CD1c-positive myeloid dendritic cell (primary cell): ENCODE measurements around the gene APRT.

Source experiments
- DNase-seq: peaks from one replicate; pipeline ENCODE4 v3.0.0-alpha.2; 2016; ENCODE audit errors: extremely low spot score

Gene APRT

DNA sequence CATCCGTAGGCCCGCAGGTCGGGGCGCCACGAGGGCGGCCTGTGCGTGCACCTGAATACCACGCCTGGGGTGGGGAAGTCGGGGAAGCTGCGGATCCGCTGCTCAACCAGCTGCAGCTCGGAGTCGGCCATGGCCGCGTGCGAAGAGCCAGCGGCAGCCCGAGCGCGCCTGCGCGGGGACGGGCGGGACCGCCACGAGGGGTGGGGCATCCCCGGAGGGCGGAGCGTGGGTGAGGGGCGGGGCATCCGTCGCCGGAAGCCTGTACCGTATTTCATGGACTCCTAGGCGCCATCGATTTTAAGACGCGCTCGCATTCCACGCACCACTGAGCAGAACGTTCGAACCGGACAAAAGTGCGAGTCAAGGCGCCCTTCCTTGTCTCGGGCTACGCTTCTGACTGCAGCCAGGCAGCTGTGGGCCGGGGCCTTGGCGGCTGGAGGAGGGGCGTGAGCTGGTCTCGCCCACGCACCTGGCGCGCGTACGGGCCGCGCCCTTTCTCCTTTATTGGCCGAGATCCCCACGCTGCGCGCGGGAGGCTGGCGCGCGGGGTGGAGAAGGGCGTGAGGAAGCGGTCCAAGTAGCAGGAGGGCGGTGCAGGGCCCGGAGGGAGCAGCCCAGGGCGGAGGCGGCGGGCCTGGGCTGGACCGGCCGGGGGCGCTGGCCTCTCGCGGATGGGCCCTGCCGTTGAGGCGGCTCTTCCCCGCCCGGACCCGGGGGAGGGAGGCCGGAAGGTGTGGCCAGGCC, at the start of gene APRT:
TSS of gene APRT (minus strand) at position 160 of the 744 bp plus-strand sequence. CDS start at position 131, 29 bp downstream.
- peak; percentile 97 for DNase-seq

- no peak for DNase-seq
These were observed 49.6 kb upstream of the APRT start for GRCh38 chr16:88861359-88861758.

DNA sequence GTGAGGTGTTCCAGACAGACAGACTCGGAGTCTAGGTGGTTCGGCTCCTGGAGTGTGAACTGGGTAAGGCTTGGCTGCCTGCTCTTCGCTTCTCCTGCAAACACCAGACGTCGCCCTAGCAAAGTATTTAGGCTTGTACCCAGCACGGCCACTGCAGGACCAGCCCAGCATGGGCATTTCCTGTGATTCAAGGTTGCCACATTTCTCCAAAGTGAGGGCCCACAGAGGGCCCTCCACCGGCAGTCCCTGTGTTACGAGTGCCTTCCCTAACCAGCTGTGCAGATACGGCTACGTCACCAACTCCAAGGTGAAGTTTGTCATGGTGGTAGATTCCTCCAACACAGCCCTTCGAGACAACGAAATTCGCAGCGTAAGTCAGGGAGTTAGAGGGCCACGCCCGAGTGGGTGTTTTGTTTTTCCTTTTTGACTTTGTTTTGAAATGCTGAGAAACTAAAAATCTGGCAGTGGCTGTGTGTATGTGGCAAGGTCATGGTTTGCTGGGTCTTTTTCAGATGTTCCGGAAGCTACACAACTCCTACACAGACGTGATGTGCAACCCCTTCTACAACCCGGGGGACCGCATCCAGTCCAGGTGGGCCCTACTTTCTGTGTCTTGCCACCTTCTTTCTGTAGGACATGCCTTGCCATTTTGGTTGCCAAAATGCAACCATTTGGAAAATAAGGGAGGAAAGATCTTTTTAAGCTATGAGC, 47.8 kb upstream of the APRT start:
- no peak for DNase-seq

DNA sequence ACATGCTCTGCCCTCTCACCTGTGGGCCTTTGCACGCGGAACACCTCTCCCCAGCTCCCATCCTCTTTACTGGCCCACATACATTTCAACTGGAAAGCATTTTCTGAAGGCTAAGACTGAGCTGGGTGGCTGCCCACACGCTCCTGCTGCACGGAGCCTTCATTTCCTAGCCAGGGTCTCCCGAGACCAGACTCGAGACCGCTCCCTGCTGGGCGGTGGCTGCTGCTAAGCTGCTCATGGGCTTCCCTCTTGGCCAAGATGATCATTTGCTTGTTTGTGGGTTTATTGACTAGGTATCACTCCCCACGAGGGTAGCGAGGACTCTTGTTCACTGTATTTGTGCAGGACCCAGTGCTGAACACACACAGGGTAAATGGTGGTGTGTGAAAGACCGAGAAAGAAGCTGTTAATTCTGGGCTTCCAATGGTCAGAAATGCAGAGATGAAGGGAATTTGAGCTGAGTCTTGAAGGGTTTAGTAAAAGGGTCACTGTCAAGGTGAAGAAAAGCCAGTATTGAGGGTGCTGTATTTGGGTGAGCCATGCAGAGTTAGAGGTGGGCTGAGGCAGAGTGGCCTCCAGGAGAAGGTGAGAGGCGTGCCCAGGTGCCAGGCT, 46.1 kb upstream of the APRT start:
- DNase-seq: peak; percentile 86

- DNase-seq: peak; percentile 99
These were observed 45.4 kb upstream of the APRT start, which contains the start of the genes GALNS and TRAPPC2L for GRCh38 chr16:88856828-88857727. TSS of gene GALNS (minus strand) at chr16:88856947. CDS start at chr16:88856877, 70 bp downstream. TSS of gene TRAPPC2L (plus strand) at chr16:88857127. CDS start at chr16:88857151, 24 bp downstream.

- DNase-seq: peak; percentile 30
These were observed 44.5 kb upstream of the APRT start for GRCh38 chr16:88856122-88856827.

DNA sequence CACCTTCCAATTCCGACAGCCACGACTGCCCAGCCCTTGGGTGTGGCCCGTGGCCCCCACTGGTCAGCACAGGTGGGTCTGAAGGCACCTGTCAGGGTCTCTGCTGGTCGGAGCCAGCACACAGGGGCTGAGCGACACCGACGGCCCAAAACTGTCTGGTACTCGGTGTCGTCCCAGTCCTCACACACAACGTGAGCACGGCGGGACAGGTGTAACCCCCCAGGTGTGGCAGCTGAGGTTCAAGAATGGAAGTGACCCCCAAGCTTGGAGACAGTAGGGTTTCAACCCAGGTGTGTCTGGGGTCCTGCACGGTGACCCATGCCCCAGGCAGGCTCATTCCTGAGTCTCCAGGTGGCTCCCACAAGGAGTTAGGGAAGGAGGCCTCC, 44.0 kb upstream of the APRT start:
- DNase-seq: no peak

- DNase-seq: peak; percentile 53
These were observed 43.4 kb upstream of the APRT start for GRCh38 chr16:88855176-88855575.

GRCh38 chr16:88854306-88855111, 42.8 kb upstream of the APRT start:
- DNase-seq: peak; percentile 86

- DNase-seq: peak; percentile 70
These were observed 41.7 kb upstream of the APRT start for GRCh38 chr16:88853325-88853941.

DNA sequence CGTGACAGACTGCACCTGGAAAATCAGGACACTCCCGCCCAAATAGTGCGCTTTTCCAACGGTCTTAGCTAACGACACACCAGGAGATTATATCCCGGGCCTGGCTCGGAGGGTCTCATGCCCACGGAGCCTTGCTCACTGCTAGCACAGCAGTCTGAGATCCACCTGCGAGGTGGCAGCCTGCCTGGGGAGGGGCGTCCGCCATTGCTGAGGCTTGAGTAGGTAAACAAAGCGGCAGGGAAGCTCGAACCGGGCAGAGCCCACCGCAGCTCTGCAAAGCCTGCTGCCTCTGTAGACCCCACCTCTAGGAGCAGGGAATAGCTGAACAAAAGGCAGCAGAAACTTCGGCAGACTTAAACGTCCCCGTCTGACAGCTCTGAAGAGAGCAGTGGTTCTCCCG, 39.9 kb upstream of the APRT start:
- DNase-seq: no peak

DNA sequence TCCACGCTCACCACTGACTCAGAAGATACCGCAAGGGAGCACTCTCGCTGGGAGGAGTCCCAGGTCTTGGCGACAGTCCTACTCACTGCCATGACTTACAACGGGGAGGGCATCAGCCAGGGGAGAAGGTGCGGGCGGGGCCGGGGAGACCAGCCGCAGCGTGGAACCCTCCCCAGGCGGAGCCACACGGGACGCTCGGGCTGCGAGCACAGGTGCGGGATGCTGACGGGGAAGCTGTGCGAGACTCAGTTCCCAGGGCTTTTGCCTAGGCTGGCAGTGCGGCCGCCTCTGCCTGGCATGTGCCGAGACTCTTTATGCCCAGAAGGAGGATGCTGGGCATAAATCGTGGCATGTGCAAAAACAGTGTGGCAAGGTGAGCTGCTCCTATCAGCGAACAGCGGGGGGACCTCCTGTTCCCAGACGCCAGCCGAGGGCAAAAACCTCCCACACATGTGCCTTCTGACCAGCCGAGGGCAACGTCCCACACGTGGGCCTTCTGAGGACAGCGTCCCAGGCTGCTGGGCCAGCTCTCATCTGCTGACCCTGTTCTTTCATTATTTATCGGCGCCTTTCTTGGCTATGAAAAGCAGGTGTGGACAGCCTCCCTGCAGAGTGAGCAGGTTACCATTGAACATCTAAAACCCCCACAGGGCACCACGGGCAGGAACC, 38.9 kb upstream of the APRT start:
- DNase-seq: no peak

GRCh38 chr16:88848557-88848956, 36.8 kb upstream of the APRT start:
- no peak for DNase-seq

DNA sequence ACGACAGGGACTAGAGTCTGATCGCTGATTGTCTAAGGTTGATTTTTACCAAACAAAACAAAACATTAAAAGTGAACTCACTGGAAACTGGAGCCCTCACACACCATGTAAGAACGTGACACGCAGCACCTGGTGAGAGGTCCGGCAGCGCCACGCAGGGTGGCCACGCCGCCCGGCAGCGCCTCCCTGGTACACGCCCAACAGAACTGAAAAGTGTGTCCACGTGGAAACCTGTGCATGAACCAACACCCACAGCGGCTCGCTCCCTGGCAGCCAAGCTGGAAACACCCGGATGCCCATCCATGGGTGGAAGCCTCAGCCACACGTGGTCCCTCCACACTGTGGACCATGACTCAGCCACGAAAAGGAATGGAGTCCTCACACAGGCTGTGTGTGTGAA, 35.9 kb upstream of the APRT start:
- no peak for DNase-seq

GRCh38 chr16:88846088-88846487, 34.4 kb upstream of the APRT start:
- DNase-seq: peak; percentile 90

DNA sequence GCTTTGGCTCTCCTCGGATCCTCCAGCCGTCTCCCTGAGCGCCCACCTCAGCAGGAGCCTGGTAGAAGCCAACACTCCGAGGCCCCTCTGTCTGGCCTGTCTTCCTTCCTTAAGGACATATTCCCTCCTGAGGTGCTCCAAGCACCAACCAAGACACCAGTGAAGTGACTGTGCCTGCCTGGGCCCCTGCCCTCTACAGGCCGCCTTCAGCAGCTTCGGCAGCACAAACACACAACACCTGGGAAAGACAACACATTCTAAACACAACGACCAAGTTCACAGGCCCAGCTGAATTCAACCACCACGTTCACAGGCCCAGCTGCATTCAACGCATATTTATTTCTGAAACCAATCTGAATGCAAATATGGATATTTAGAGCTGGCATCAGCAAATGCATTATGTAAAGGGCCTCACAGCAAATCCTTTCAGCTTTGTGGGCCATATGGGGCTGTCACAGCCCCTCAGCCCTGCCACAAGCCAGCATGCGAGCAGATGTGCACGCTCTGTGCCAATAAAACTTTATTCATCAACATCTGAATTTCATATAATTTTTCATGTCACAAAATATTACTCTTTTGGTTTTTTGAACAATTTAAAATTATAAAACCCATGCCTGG, 32.8 kb upstream of the APRT start:
- DNase-seq: no peak

DNA sequence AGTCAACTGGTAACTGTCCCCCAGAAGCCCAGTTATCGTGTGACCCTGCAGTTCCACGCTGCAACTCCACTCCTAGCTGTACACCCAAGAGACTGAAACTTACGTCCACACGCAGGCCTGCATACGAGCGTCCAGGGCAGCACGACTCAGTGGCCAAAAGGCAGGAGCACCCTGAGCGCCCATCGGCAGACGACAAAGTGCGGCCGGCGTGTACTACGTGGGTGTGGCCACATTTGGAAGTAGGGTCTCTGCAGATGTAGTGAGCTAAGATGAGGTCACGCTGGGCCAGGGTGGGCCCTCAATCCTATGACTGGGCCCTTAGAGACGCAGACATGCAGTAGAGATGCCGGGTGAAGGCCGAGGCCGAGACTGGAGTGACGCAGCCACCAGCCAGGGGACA, 31.5 kb upstream of the APRT start:
- no peak for DNase-seq

DNA sequence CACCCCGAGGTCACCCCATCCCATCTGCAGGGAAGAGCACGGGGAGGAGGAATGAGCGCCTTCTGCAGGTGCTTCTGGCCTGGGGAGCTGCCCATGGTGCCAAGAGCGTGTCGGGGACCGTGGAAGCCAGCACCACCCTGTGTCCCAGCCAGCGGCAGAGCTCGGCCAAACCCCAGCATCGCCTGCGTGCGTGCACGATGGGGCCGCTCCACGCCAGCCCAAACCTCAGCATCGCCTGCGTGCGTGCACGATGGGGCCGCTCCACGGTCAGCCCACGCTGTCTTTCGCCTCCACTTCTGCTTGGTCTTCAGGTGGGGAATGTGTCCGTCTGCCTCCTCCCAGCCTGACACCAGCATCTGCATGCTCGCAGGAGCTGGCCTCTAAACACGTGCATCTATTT, 31.1 kb upstream of the APRT start:
- no peak for DNase-seq

DNA sequence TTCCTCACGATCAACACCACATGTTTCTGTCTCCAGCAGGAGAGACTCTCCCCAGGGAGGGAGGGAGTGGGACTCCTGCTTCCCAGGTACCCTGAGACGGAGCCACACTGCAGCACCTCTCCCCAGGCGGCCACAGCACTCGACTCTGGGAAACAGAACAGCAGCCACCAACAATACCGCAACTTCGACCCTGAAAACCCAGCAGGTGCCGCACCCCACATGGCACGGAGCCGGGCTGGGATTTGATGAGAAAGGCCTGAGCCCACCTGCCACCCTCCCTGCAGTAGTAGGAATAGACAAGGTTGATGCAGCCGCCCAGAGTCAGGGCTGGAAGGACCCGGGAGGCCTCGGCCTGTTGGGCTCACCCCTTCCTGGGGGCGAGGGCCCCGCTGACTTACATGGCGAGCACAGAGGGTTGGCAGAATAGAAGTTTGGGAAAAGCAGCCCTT, 30.6 kb upstream of the APRT start:
- DNase-seq: no peak
